T-helper 9 cell (primary cell): ENCODE results near the gene HEMGN.
"Not testable (repeated sequence)": the region's sequence is repeated elsewhere in the genome, so short reads cannot be mapped to it uniquely, and the experiment has no call there.

Experiments used
- DNase-seq: peaks from one replicate; pipeline ENCODE4 v3.0.0-alpha.2; 2020

HEMGN gene

DNA sequence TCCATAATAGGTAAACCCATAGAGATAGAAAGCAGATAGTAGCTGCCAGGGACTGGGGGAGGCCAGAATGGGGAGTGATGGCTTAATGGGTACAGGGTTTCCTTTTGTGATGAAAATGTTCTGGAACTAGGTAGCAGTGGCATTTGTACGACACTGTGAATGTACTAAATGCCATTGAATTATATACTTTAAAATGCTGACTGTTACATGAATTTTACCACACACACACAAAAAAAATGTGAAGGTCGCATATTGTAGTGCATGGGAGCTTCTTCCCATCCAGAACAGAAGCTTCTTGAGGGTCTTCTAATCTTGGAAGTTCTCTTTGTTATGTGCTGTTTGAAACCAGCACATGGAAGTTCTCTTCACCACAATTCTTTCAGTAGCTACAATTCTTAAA is 25.3 kb upstream of the HEMGN start:
- DNase-seq: no peak

DNA sequence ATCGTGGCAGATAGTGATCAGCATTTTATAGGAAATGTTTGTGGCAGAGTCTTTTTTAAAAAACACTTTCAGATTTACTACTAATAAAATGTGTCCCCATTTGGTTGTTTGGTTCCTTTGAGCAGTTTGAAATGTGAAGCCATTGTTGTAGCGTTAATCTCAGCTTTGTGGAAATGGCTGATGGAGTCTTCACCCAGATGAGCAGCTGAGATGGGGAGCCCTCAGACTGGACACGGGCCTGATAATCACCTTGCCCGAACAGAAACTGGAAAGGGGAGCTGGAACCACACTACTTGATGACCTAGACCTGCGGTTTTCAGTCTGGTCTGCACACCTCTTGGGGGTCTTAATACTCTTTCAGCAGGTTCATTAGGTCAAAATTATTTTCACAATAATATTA is 24.6 kb upstream of the HEMGN start:
- DNase-seq: no peak

DNA sequence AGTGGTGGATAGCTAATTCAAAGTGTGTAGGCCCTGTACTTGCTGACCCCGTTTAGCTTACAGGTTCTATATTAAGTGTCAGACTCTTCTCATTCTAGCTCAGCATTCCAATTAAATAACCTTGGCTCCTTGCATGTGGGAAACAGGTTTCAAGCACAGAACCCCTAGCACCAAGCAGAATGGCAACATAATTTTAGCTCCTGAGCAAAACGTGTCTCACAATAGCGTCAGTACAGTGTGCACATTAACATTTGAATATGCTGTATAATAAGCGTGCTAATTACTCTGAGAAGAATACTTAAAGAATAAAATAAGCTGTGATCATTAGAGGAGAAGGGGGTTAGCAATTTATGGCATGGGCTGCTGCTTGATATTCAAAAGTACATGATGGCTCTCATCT is 24.2 kb upstream of the HEMGN start:
- DNase-seq: no peak

DNA sequence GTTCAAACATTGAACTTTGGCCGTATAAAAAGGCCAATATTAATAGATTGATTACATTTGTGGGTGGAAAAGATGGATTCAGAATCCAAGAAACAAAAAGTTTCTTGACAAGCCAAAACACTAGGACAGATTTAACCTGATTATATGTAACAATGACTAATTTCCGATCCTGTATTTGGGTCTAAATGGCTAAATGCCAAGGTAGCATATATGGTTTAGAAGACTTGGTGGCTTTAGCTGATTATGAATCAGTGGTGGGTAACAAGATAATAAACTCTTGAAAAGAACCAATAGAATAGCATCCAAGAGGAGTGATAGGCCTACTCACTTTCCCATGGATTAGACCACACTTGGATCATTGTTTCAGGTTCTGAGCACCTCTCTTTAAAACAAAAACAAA is 23.4 kb upstream of the HEMGN start:
- DNase-seq: no peak

DNA sequence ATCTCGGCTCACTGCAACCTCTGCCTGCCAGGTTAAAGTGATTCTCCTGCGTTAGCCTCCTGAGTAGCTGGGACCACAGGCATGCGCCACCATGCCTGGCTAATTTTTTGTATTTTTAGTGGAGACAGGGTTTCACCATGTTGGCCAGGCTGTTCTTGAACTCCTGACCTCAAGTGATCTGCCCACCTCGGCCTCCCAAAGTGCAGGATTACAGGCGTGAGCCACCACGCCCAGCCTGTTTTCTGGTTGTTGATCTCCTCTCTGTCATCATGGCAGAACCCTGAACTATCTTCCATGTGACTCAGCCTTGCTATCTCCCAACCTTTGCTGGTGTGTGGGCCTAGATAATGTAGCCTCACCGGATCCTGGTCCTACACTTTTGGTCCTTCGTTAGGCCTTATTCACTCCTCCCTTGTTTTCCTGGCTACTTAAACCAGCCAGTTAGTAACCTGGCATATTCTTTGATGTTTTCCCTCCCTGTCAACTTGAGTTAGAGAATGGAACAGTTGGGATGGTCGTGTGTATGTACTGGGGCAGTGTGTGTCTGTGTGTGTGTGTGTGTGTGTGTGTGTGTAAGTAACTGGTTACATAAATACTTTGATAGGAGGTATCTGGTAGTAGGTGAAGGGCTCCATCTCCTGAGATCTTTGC is 22.8 kb upstream of the HEMGN start:
- DNase-seq: not testable (repeated sequence)

DNA sequence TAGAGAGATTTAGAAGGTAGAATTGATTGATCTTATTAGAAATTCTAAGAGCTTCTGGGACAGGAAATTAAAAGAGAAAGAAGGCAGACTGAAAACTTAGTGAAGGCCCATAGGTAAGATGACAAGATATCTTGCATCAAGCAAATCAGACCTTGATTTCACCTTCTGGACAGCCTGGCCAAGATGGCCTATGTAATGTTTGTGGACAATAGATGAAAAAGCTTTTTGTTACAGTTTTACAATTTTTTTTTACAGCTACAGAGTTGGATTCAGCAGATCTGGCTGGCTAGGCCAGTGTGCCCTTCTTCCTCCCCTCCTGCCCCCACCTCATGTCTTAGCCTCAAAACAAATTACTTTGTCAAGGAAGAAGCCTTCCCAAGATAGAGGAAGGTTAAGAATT is 21.6 kb upstream of the HEMGN start:
- no peak for DNase-seq

DNA sequence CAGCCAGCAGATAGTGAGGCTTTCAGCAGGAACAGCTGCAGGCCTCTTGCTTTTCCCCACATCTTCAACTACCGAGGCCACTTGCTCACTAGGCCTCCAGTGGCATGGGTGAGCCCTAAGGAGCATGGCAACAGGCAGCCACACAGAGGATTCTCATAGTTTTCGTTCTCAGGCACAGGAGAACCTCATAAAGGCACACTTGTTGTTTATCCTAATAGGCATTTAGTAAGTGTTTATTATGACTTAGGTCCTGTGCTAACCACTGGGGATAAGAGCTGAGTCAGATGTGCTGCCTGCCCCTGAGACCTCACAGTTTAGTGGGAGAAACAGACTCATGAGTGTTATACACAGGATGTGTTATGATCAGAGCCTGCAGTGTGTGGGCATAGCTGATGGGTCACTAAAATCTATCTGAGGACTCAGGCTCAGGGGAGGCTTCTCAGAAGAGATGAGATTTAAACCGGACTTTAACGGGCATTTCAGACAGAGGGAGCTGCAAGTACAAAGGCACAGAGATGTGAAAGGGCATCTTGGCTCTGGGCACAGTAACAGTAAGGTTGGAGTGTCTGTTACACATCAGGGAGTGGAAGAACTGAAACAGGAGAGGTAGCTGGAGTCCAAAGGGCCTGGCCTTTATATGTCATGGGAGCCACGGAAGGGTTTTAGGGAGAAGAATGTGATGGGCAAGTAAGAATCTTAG is 21.0 kb upstream of the HEMGN start:
- DNase-seq: no peak

DNA sequence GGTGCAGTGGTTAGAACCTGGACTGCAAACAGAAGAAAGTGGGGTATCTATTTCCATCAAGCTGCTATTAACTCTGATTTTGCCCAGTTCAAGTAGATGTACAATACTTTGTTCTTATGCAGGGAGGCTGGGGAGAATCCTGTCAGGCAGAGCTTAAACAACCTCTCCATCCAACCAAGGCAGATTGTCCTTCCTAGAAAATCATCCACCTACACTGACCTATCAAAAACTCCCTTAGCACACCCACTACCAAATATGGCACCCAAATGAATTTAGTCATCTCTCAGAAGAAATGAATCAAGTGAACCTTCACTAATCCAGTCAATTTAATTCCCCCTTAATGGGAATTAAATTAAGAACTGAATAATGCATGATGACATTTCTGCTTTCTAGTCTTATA is 18.4 kb upstream of the HEMGN start:
- no peak for DNase-seq

DNA sequence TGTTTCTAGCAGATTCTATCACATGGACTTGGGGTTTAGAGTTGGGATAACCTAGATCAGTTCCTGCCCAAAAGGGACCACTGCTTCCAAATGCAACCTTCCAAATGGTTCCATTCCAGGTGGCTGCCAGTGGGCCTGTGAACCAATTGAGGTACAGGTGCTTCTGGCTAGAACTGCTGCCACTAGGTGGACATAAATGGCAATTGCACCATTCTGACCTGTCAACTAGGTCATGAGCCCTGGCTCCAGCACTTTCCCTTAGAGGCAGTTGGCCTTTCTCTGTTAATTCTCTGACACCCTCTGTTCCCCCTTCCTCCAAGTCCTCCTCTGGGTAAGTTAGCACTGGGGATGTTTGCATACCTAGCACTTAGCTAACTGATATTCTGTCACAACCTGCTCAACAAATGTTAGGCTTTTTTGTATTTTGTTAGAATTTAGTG is 16.6 kb upstream of the HEMGN start:
- DNase-seq: peak; percentile 25

DNA sequence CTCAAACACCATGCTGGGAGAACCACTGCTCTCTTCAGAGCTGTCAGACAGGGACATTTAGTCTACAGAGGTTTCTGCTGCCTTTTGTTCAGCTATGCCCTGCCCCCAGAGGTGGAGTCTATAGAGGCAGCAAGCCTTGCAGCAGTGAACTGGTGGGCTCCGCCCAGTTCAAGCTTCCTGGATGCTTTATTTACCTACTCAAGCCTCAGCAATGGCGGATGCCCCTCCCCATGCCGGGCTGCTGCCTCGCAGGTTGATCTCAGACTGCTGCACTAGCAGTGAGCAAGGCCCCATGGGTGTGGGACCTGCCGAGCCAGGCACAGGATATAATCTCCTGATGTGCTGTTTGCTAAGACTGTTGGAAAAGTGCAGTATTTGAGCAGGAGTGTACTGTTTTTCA is 12.9 kb upstream of the HEMGN start:
- DNase-seq: not testable (repeated sequence)

DNA sequence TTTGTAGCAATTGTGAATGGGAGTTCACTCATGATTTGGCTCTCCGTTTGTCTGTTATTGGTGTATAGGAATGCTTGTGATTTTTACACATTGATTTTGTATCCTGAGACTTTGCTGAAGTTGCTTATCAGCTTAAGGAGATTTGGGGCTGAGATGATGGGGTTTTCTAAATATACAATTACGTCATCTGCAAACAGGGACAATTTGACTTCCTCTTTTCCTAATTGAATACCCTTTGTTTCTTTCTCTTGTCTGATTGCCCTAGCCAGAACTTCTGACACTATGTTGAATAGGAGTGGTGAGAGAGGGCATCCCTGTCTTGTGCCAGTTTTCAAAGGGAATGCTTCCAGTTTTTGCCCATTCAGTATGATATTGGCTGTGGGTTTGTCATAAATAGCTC is 9.1 kb upstream of the HEMGN start:
- DNase-seq: not testable (repeated sequence)

DNA sequence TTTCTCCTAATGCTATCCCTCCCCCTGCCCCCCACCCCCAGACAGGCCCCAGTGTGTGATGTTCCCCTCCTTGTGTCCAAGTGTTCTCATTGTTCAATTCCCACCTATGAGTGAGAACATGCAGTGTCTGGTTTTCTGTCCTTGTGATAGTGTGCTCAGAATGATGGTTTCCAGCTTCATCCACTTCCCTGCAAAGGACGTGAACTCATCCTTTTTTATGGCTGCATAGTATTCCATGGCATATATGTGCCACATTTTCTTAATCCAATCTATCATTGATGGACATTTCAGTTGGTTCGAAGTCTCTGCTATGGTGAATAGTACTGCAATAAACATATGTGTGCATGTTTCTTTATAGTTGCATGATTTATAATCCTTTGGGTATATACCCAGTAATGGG is 7.5 kb upstream of the HEMGN start:
- not testable (repeated sequence) for DNase-seq

DNA sequence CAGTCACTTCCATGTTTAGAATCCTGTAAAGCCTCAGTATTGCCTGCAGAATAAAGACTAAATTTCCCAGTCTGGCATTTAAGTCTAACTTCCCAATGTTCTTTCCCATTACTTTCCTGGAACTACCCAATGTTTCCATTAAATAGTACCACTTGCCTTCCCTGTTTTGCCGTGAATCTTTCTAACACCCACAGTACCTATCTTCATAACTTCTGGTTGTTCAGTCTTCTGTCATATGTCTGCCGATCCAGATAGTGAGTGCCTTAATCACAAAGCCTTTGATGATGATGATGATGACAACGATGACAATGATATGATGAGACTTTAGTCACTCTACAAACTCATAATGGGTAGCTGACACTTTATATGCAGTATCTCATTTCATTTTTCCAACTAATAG is 6.6 kb upstream of the HEMGN start:
- DNase-seq: no peak

DNA sequence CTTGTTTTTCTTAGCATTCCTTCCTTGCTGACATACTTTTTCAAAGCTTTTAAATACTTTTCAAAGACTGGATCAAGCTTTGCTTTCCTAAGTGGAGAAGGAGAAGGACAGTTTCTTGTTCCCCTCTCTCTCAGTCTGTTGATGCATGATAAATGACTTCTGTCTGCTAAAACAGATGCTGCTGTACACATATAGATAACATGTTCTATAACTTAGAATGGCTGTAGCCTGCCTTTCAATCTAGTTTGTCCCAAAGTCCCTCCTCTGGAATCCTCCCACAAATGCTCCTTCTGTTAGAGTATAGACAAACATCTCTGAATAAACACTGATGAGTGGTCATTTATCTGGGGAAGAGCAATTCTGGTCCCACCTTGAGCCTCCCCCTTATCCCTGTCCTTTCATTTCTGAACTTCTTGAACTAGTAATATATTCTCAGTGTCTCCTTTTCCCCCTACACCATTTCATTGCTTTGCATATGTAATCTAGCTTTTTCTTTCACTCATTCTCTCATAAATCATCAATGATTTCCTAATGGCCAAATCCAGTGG is 5.4 kb upstream of the HEMGN start:
- no peak for DNase-seq

DNA sequence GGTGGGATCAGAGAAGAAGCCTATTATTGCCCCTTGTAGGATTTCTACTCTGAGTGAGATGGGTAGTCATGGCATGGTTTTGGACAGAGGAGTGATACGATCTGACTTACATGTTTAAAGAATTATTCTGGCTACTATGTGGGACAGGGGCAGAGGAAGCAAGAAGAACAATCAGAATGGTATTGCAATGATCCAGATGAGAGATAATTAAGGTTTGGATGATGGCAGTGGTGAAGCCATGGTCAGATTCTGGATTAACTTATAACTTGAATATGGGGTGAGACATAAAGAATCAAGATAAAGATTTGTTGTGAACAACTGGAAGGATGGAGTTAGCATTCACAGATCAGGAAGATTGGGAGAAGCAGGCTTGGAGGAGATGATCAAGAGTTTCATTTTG is 3.4 kb upstream of the HEMGN start:
- DNase-seq: no peak

DNA sequence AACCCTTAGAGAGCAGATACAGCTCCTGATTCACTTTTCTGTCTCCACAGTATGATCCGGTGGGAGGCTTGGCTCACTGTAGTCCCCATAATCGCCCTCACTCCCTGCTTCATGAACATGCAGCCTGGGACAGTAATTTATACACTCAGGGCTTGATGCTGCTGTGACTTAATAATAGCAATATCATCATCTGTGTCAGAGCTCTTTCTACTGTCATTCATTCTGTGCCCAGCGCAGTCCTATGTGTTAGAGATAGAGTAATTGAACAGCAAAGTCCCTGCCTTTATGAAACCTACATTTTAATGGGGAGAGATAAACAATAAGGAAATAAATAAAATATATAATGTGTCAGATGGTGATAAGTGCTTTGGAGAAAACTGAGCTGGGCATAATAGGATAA is 2.8 kb upstream of the HEMGN start:
- no peak for DNase-seq

DNA sequence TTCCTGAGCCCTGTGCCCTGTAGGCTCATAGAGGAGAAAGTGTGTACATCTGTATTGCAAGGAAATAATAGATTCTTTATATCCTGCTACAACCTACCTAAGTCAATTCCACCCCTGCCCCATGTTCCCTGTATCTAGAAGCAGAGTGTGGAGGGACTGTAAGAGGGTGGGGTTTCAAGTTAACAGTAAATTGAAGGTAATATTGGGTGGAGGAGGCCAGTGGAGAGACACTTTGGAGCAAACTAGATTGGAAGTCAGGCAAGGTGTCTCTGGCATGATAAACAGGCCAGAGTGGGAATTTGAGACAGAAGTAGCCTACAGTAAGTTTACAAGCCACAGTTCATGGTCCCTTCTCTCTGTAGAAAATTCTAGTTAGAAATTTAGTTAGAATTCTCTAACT is 2.3 kb upstream of the HEMGN start:
- DNase-seq: no peak

DNA sequence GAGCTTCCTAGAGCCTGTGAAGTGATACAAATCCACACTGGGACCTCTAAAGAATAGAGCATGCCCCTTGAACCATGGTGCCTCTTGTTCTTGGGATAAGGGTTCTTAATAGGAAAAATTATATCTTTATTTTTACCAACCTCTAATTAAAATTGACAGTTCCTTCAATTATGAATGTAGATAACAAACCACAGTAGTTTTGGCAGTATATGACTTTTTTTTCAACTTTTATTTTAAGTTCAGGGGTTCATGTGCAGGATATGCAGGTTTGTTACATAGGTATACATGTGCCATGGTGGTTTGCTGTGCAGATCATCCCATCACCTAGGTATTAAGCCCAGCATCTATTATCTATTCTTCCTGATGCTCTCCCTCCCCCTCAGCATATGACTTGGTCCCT is 974 bp downstream of the HEMGN start:
- DNase-seq: no peak

DNA sequence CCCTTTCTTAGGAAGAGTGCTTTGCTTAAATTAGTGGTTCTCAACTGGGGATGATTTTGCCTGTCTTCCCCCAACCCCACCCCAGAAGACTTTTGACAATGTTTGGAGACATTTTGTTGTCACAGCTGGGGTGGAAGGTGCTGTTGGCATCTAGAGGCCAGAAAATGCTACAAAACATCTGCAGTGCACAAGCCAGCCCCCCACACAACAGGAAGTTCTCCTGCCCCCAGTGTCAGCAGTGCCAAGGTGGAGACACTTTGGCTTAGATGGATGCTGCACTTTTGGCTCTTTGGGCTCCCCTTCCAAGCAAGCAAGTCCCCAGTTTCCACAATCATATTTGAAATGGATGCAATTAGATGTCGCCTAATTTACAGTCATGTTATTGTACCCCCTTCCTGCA is 2.7 kb downstream of the HEMGN start:
- DNase-seq: no peak

DNA sequence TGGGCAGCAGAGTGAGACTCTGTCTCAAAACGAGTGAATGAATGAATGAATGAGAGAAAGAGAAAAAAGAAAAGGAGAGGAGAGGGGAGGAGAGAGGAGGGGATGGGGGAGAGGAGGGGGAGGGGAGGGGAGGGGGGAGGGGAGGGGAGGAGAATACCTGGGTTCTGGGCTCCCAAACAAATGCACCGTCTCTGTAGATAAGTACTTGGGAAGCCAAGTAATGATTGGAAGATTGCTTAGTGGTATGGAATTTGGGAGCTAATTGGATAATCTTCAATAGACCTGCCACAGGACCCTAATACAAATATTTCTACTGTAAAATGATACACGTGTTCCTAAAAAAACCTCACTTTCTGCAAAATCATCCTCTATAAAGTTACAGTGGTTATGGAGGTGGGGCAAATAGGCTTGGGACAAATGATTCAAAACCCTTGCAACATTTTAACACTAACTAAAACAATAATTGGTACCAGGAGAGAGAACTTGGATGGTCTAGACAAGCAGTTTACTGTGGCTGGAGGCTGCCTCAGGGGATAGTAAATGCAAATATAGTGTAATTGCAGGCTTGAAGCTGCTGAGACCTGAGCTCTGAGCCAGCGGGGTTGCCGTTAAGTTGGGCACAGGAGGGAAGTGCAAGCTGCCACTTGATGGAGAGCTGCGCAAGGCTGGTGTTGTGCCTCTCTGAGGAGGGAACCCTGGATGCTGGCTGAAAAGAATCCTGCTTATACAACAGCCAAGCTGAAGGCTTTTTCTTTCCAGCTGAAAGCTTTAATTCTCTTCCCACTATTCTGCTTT is 3.5 kb downstream of the HEMGN start:
- no peak for DNase-seq

DNA sequence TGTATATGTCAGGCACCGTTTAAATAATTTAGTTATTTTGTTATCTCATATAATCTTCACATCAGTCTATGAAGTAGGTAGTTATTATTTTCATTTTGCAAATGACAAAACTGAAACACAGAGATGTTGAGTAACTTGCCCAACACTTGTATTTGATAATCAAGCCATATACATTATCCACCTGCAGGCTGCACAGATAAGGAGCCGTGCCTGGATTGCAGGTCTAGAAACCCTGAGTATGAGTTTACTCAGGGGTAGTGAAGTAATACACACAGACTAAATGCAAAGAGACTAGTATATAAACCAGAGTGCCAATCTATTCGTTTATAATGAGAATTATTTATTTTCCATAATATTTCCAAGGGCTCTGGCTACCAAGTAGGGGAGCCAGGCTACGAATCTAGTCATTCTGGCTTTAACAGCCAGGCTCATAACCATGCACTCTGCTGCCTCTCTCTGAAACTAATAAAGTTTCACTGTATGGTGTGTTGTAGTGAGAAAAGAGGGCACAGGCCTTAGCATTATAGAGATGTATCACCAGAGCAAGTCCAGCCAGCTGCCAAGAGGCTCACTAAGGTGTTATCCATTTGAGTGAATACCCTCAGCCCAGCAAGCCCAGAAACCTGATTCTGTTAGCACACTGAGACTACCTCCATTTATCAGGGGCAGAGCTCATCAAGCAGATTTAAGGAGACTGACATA is 4.5 kb downstream of the HEMGN start:
- no peak for DNase-seq

DNA sequence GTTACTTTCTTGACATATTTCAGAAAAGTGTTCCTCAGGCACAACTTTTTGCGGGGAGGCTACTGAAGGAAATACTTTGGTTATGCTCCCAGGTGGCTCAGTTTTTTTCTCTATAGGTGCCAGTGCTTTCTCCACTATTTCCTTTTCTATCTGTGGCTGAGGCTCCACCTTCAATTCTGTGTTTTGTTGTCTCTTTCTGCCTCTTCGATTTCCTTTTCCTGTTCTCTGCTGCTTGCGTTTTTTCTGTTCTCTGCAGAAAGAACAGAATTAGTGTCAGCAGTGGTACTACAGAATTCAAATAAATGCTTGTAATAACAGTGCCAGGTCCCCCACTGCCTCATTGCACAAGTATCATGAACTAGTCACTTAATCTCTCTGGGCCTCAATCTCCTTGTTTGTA is 7.0 kb downstream of the HEMGN start:
- DNase-seq: no peak

DNA sequence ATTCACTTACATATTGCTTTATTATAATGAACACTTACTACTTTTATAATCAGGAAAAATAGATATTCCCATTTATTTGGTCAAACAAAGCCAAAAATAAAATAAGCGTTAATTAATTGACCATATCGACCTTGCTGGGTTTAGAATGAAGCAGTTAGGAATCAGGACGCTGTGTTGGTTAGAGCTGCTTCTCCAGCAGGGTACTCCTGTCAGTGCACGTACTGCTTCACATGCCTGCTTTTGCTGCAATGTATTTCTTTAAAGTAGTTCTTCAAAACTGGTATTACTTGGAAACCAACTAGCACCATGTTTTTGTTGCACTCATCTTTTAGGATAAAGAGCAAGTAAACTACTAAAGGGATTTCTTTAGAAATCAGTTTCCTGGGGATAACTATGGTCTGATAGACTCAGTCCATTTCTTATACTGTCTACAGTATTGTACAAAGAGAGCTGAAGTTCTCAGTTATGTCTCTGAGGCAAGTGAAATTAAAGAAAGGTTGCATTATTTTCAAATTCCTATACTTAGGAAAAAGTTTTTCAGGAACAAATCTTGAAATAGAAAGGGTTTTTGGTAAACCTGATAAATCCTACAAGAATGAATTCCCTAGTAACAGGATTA is 8.9 kb downstream of the HEMGN start:
- DNase-seq: no peak
